PC-3 (cell line): ENCODE results near the gene RTN4RL1. TPM values are rescaled to one million over a fixed set of nuclear protein-coding genes. Genes with fewer than 3 reads are reported as not detected.

Source experiments
- ATAC-seq: fragments of 200-7000 bp; cut with Tn5 transposase; 2 replicates; pipeline ENCODE4 v1.9.1; 2020; ENCODE audit warnings: mild to moderate bottlenecking, moderate library complexity
- BruUV-seq: library from RNA; stranded (reverse); fragments of 400-500 nt; replicated peaks from 2 replicates; lab custom pipeline; 2021; lab: Mats Ljungman, UMichigan
- CTCF ChIA-PET: fragments of 300-600 bp; sonication (Branson Sonifier 250); formaldehyde crosslinking; loops from one replicate; lab custom pipeline; 2022; ENCODE audit warnings: antibody characterized with exemption; lab: Charles Lee
- POLR2A ChIA-PET: fragments of 300-600 bp; sonication (Branson Sonifier 250); formaldehyde crosslinking; loops from one replicate; lab custom pipeline; 2022; ENCODE audit warnings: antibody characterized with exemption; ENCODE audit not compliant: unreplicated experiment; lab: Charles Lee
- DNase-seq: peaks from one replicate; pipeline ENCODE4 v3.0.0-alpha.2; 2015
- H2AFZ ChIP-seq: fragments of 300-600 bp; sonication (generic); 2 replicates; pipeline ENCODE4 v1.6.0; 2016; ENCODE audit warnings: antibody characterized with exemption, low read length
- H3F3A ChIP-seq: fragments of 300-600 bp; sonication (generic); one replicate; pipeline ENCODE4 v1.6.0; 2017; ENCODE audit warnings: antibody characterized with exemption, low read length, control low read depth, mild to moderate bottlenecking; ENCODE audit not compliant: unreplicated experiment
- H3K27ac ChIP-seq: fragments of 300-600 bp; sonication (generic); 2 replicates; pipeline ENCODE4 v1.5.1; 2016; ENCODE audit warnings: mild to moderate bottlenecking, low read length
- H3K27me3 ChIP-seq: fragments of 300-600 bp; sonication (generic); 2 replicates; pipeline ENCODE4 v1.6.1; 2016; ENCODE audit warnings: low read length, mixed read lengths
- H3K36me3 ChIP-seq: fragments of 300-600 bp; sonication (generic); 2 replicates; pipeline ENCODE4 v1.6.1; 2016; ENCODE audit warnings: low read depth, mixed run types, low read length, mixed read lengths
- H3K4me1 ChIP-seq: fragments of 300-600 bp; sonication (generic); 2 replicates; pipeline ENCODE4 v1.5.1; 2016; ENCODE audit warnings: low read length; ENCODE audit not compliant: insufficient read depth
- H3K4me2 ChIP-seq: fragments of 300-600 bp; sonication (generic); 2 replicates; pipeline ENCODE4 v1.6.0; 2016; ENCODE audit warnings: low read length
- H3K4me3 ChIP-seq: fragments of 300-600 bp; sonication (generic); 2 replicates; pipeline ENCODE4 v1.5.1; 2016; ENCODE audit warnings: mild to moderate bottlenecking, low read length, mixed read lengths
- H3K79me2 ChIP-seq: fragments of 300-600 bp; sonication (generic); 2 replicates; pipeline ENCODE4 v1.6.1; 2017; ENCODE audit warnings: low read length, mixed read lengths
- H3K9ac ChIP-seq: fragments of 300-600 bp; sonication (generic); 2 replicates; pipeline ENCODE4 v1.6.0; 2016; ENCODE audit warnings: mild to moderate bottlenecking, low read length
- H3K9me2 ChIP-seq: fragments of 300-600 bp; sonication (generic); replicated peaks from 2 replicates; pipeline ENCODE4 v1.6.1; 2016; ENCODE audit warnings: mixed run types, low read length, mixed read lengths
- H3K9me3 ChIP-seq: fragments of 300-600 bp; sonication (generic); 2 replicates; pipeline ENCODE4 v1.6.1; 2016; ENCODE audit warnings: low read length, mixed read lengths
- H4K20me1 ChIP-seq: fragments of 300-600 bp; sonication (generic); 2 replicates; pipeline ENCODE4 v1.6.1; 2016; ENCODE audit warnings: low read length, mixed read lengths
- EZH2 ChIP-seq: fragments of 300-600 bp; sonication (generic); IDR thresholded peaks from one replicate; pipeline ENCODE4 v1.6.1; 2017; ENCODE audit warnings: antibody characterized with exemption, mild to moderate bottlenecking, low read length; ENCODE audit not compliant: unreplicated experiment
- EZH2phosphoT487 ChIP-seq: fragments of 300-600 bp; sonication (generic); IDR thresholded peaks from 2 replicates; pipeline ENCODE4 v1.6.1; 2018; ENCODE audit warnings: mild to moderate bottlenecking, antibody characterized with exemption, low read length, borderline replicate concordance
- intact Hi-C: fragments of 100-400 bp; cut with micrococcal nuclease; formaldehyde crosslinking; loops from 2 replicates; pipeline ENCODE4 v1.9.0; 2023
- total RNA-seq: library from RNA; depleted of rRNA; stranded (reverse); fragments of >200 nt; gene quantifications from 2 replicates; pipeline ENCODE4 v1.2.3, GENCODE V29; 2014
- TF ChIP-seq, protein P1 (sequence below): fragments of 300-600 bp; sonication (generic); conservative IDR thresholded peaks from 2 replicates; pipeline ENCODE4 v1.5.1; 2017; ENCODE audit warnings: antibody characterized with exemption, low read depth, mild to moderate bottlenecking, low read length

The RTN4RL1 gene
- total RNA-seq, 1 experiment from 2014 or later, result 6.9 TPM

DNA sequence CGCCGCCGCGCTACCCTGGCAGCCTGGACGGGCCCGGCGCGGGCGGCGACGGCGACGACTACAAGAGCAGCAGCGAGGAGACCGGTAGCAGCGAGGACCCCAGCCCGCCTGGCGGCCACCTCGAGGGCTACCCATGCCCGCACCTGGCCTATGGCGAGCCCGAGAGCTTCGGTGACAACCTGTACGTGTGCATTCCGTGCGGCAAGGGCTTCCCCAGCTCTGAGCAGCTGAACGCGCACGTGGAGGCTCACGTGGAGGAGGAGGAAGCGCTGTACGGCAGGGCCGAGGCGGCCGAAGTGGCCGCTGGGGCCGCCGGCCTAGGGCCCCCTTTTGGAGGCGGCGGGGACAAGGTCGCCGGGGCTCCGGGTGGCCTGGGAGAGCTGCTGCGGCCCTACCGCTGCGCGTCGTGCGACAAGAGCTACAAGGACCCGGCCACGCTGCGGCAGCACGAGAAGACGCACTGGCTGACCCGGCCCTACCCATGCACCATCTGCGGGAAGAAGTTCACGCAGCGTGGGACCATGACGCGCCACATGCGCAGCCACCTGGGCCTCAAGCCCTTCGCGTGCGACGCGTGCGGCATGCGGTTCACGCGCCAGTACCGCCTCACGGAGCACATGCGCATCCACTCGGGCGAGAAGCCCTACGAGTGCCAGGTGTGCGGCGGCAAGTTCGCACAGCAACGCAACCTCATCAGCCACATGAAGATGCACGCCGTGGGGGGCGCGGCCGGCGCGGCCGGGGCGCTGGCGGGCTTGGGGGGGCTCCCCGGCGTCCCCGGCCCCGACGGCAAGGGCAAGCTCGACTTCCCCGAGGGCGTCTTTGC, 32.8 kb upstream of the RTN4RL1 start:
- no peak for DNase-seq
- intact Hi-C loops, result no loop called here
- no peak overlapping the region for H3K27ac ChIP-seq
- ATAC-seq, result no peak
- no peaks in the 10 kb centered on the region for H3K79me2 ChIP-seq
- H2AFZ ChIP-seq, result no peak overlapping the region
- CTCF ChIA-PET, result interaction anchor here (0.6 kb wide), 1 partner anchor 210 kb away, joined by 3 read pairs; no protein-coding TSS in a partner anchor
- H4K20me1 ChIP-seq, result no peaks in the 10 kb centered on the region
- H3K9ac ChIP-seq, result no peak overlapping the region
- no peak overlapping the region for H3K4me2 ChIP-seq
- H3K9me3 ChIP-seq, result no peaks in the 10 kb centered on the region
- POLR2A ChIA-PET, result no interaction called here
- no peaks in the 10 kb centered on the region for H3F3A ChIP-seq
- no TSS peak for BruUV-seq
- H3K27me3 ChIP-seq, result no peaks in the 10 kb centered on the region
- H3K9me2 ChIP-seq, result no peaks in the 10 kb centered on the region
- no peak for TF ChIP-seq EZH2
- TF ChIP-seq EZH2phosphoT487, result no peak
- TF ChIP-seq, protein P1, sequence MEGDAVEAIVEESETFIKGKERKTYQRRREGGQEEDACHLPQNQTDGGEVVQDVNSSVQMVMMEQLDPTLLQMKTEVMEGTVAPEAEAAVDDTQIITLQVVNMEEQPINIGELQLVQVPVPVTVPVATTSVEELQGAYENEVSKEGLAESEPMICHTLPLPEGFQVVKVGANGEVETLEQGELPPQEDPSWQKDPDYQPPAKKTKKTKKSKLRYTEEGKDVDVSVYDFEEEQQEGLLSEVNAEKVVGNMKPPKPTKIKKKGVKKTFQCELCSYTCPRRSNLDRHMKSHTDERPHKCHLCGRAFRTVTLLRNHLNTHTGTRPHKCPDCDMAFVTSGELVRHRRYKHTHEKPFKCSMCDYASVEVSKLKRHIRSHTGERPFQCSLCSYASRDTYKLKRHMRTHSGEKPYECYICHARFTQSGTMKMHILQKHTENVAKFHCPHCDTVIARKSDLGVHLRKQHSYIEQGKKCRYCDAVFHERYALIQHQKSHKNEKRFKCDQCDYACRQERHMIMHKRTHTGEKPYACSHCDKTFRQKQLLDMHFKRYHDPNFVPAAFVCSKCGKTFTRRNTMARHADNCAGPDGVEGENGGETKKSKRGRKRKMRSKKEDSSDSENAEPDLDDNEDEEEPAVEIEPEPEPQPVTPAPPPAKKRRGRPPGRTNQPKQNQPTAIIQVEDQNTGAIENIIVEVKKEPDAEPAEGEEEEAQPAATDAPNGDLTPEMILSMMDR, result no peak
- H3K4me1 ChIP-seq, result peaks cover 7% of the 10 kb centered on the region
- H3K36me3 ChIP-seq, result no peaks in the 10 kb centered on the region
- no peak overlapping the region for H3K4me3 ChIP-seq

DNA sequence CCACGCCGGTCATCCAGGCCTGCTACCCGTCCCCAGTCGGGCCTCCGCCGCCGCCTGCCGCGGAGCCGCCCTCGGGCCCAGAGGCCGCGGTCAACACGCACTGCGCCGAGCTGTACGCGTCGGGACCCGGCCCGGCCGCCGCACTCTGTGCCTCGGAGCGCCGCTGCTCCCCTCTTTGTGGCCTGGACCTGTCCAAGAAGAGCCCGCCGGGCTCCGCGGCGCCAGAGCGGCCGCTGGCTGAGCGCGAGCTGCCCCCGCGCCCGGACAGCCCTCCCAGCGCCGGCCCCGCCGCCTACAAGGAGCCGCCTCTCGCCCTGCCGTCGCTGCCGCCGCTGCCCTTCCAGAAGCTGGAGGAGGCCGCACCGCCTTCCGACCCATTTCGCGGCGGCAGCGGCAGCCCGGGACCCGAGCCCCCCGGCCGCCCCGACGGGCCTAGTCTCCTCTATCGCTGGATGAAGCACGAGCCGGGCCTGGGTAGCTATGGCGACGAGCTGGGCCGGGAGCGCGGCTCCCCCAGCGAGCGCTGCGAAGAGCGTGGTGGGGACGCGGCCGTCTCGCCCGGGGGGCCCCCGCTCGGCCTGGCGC, 32.1 kb upstream of the RTN4RL1 start:
- Histone ChIP-seq H3K27ac (no peak overlapping the region), H3K4me2 (no peak overlapping the region), H3K9ac (no peak overlapping the region), H3K9me3 (no peaks in the 10 kb centered on the region), H3K27me3 (no peaks in the 10 kb centered on the region), H3K79me2 (no peaks in the 10 kb centered on the region), H3F3A (no peaks in the 10 kb centered on the region), H2AFZ (no peak overlapping the region), H3K9me2 (no peaks in the 10 kb centered on the region), H3K4me1 (peaks cover 7% of the 10 kb centered on the region), H3K36me3 (no peaks in the 10 kb centered on the region), H3K4me3 (no peak overlapping the region), H4K20me1 (no peaks in the 10 kb centered on the region)
- BruUV-seq, result no TSS peak
- intact Hi-C loops, result no loop called here
- ATAC-seq, result no peak
- POLR2A ChIA-PET, result no interaction called here
- CTCF ChIA-PET, result no interaction called here
- TF ChIP-seq, protein P1, result no peak
- no peak for TF ChIP-seq EZH2phosphoT487
- TF ChIP-seq EZH2, result no peak
- DNase-seq, result no peak
